CD8-positive, alpha-beta memory T cell (primary cell): ENCODE results near the gene ELMO1. TPM values are rescaled to one million over a fixed set of nuclear protein-coding genes. Genes with fewer than 3 reads are reported as not detected.

Experiments
- CTCF ChIA-PET: fragments of 350-600 bp; sonication (Branson Sonifier 250); formaldehyde crosslinking; loops from one replicate; lab custom pipeline; 2021; ENCODE audit warnings: antibody characterized with exemption; lab: Charles Lee
- POLR2A ChIA-PET: fragments of 350-600 bp; sonication (Branson Sonifier 250); formaldehyde crosslinking; loops from one replicate; lab custom pipeline; 2021; ENCODE audit warnings: antibody characterized with exemption; lab: Charles Lee
- DNase-seq, 5 donors: peaks; one replicate each; pipeline versions ENCODE4 v3.0.0 to v3.0.0-alpha.2; 2020 to 2022; ENCODE audit warnings: mixed read lengths in 1 of 5
- H3K27ac ChIP-seq: one replicate; pipeline ENCODE4 v1.7.0; 2013; ENCODE audit warnings: low read depth, mild to moderate bottlenecking, low read length, moderate library complexity
- H3K27me3 ChIP-seq: 2 replicates; pipeline ENCODE4 v1.7.0; 2013; ENCODE audit warnings: low read length, mild to moderate bottlenecking; ENCODE audit not compliant: insufficient read depth, poor library complexity, severe bottlenecking
- H3K36me3 ChIP-seq: 2 replicates; pipeline ENCODE4 v1.7.0; 2013; ENCODE audit warnings: mild to moderate bottlenecking, low read length, moderate library complexity; ENCODE audit not compliant: insufficient read depth
- H3K4me1 ChIP-seq: 2 replicates; pipeline ENCODE4 v1.7.0; 2013; ENCODE audit warnings: mild to moderate bottlenecking, low read length, moderate library complexity; ENCODE audit not compliant: insufficient read depth
- H3K4me3 ChIP-seq: 2 replicates; pipeline ENCODE4 v1.7.0; 2013; ENCODE audit warnings: mild to moderate bottlenecking, low read length
- H3K9me3 ChIP-seq: 2 replicates; pipeline ENCODE4 v1.7.0; 2013; ENCODE audit warnings: mild to moderate bottlenecking, low read length
- H3K27ac Mint-ChIP-seq, 8 donors: one replicate each; pipeline ENCODE4 v1.8.0; 2020 to 2021; ENCODE audit warnings: mixed read lengths in 8 of 8, mild to moderate bottlenecking in 6 of 8, inconsistent platforms in 3 of 8, moderate library complexity in 3 of 8
- H3K27me3 Mint-ChIP-seq, 2 donors: one replicate each; pipeline ENCODE4 v1.8.0; 2020 to 2021; ENCODE audit warnings: mixed read lengths in 2 of 2, mild to moderate bottlenecking in 1 of 2, moderate library complexity in 1 of 2
- H3K36me3 Mint-ChIP-seq, 3 donors: one replicate each; pipeline ENCODE4 v1.8.0; 2020 to 2021; ENCODE audit warnings: mixed read lengths in 3 of 3, inconsistent platforms in 1 of 3, mild to moderate bottlenecking in 1 of 3
- H3K4me1 Mint-ChIP-seq, 3 donors: one replicate each; pipeline ENCODE4 v1.8.0; 2020 to 2021; ENCODE audit warnings: mixed read lengths in 3 of 3, inconsistent platforms in 1 of 3, mild to moderate bottlenecking in 1 of 3
- H3K4me3 Mint-ChIP-seq, 7 donors: one replicate each; pipeline ENCODE4 v1.8.0; 2020 to 2021; ENCODE audit warnings: mixed read lengths in 7 of 7, mild to moderate bottlenecking in 6 of 7, moderate library complexity in 4 of 7, inconsistent platforms in 2 of 7
- H3K9me3 Mint-ChIP-seq, 5 donors: one replicate each; pipeline ENCODE4 v1.8.0; 2020 to 2022; ENCODE audit warnings: mixed read lengths in 5 of 5, mild to moderate bottlenecking in 3 of 5, moderate library complexity in 2 of 5, inconsistent platforms in 1 of 5
- polyA plus RNA-seq: library from polyadenylated mRNA; unstranded; fragments of 300-500 nt; fragmentation: Illumina TruSeq; gene quantifications from one replicate; pipeline ENCODE4 v1.2.3, GENCODE V29; 2021
- total RNA-seq, 2 experiments: library from RNA; stranded (reverse); gene quantifications; one replicate each; pipeline ENCODE4 v1.2.3, GENCODE V29; 2021

Gene ELMO1
- total and polyA plus RNA-seq, 3 experiments from 2014 or later = 65.6 to 74.4 (median 66.2) TPM

DNA sequence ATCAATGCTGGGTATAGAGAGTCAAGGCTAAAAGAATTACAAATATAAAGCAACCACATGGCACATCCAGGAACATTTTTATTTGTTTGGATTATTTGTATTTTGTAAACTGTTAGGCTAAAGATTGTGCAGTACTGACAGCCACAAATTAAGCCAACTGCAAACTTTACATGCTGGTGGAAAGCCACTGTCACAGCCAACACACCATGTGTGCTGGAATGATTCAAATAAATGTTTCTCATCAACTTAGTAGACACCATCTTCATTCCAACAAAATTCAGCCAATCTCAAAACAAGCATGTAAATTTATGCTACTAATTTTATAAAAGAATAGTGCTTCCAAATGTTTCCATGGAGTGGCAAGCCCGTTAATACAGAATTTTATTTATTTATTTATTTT lies 211.8 kb downstream of the ELMO1 start:
- Histone ChIP-seq H3K9me3 (no peaks in the 10 kb centered on the region), H3K4me1 (no peaks in the 10 kb centered on the region), H3K4me3 (no peak overlapping the region), H3K27me3 (no peaks in the 10 kb centered on the region), H3K36me3 (peaks cover 4% of the 10 kb centered on the region), H3K27ac (no peak overlapping the region)
- H3K4me3 Mint-ChIP-seq = no peak overlapping the region
- H3K27ac Mint-ChIP-seq = no peak overlapping the region
- no peaks in the 10 kb centered on the region for H3K27me3 Mint-ChIP-seq
- DNase-seq = no peak
- CTCF ChIA-PET = interaction anchor here (0.9 to 1.2 kb wide), 2 partner anchors 117 to 212 kb away, joined by 3 to 4 read pairs; partner anchors contain the start of gene ELMO1
- POLR2A ChIA-PET = no interaction called here
- no peaks in the 10 kb centered on the region for H3K9me3 Mint-ChIP-seq
- H3K4me1 Mint-ChIP-seq = peaks cover 2 to 5% (median 4%) of the 10 kb centered on the region in 3 donors
- H3K36me3 Mint-ChIP-seq = peaks cover 0 to 22% (median 7%) of the 10 kb centered on the region in 3 donors

DNA sequence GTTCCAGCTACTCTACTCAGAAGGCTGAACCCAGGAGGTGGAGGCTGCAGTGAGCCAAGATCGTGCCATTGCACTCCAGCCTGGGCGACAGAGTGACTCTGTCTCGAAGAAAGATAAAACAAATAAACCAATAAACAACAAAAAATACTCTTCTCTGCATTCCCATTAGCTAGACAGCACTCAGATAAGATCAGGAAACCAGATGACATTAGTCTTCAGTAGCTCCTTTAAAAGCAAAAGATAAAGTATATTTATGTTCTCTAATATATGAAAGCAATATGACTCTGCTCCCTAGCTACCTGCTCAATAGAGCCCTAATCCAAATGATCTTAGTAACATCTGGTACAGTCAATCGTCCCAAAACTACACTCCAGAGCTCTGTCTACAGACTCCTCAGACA lies 212.9 kb downstream of the ELMO1 start:
- peaks cover 0 to 28% (median 8%) of the 10 kb centered on the region in 3 donors for H3K36me3 Mint-ChIP-seq
- no peaks in the 10 kb centered on the region for H3K27me3 Mint-ChIP-seq
- CTCF ChIA-PET = interaction anchor here (0.6 to 3.5 kb wide), 3 partner anchors 117 to 260 kb away, joined by 3 to 17 read pairs (median 8); partner anchors contain the start of gene ELMO1
- DNase-seq = no peak
- Histone ChIP-seq H3K9me3 (no peaks in the 10 kb centered on the region), H3K36me3 (peaks cover 4% of the 10 kb centered on the region), H3K4me1 (no peaks in the 10 kb centered on the region), H3K27ac (no peak overlapping the region), H3K4me3 (no peak overlapping the region), H3K27me3 (no peaks in the 10 kb centered on the region)
- POLR2A ChIA-PET = no interaction called here
- H3K4me3 Mint-ChIP-seq = no peak overlapping the region
- H3K9me3 Mint-ChIP-seq = no peaks in the 10 kb centered on the region
- H3K4me1 Mint-ChIP-seq = peaks cover 8 to 12% (median 9%) of the 10 kb centered on the region in 3 donors
- H3K27ac Mint-ChIP-seq = peak overlapping the region in 1 of 8 donors; percentile 12

DNA sequence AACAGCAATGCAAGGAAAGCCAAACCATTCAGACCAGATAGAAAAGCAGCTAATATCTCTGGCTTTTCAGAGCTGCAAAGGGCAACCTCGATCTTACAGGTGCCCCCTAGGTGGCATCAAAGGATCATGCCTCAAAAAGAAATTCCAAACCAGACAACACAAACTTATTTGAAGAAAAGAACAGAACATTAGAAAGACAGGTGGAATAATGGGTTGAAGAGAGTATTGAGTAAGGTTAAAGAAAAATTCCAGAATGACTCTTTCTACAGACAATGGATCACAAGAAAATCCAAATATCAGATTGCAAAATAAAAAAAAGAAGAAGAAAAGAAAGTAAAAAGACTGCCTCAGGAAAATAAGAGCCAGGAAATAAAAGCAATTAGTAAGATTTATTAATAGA lies 213.7 kb downstream of the ELMO1 start:
- no peaks in the 10 kb centered on the region for H3K9me3 ChIP-seq
- H3K36me3 ChIP-seq = peaks cover 4% of the 10 kb centered on the region
- DNase-seq = peak in 2 of 5 donors; percentile 5 to 21
- no peak overlapping the region for H3K27ac ChIP-seq
- Mint-ChIP-seq H3K9me3 (no peaks in the 10 kb centered on the region), H3K4me1 (peaks cover 12 to 21% (median 18%) of the 10 kb centered on the region in 3 donors), H3K36me3 (peaks cover 0 to 30% (median 8%) of the 10 kb centered on the region in 3 donors), H3K27me3 (no peaks in the 10 kb centered on the region), H3K27ac (peak overlapping the region in 2 of 8 donors; percentile 20 to 25), H3K4me3 (no peak overlapping the region)
- no peaks in the 10 kb centered on the region for H3K4me1 ChIP-seq
- H3K4me3 ChIP-seq = no peak overlapping the region
- CTCF ChIA-PET = interaction anchor here (1.0 to 3.5 kb wide), 6 partner anchors 12 to 261 kb away, joined by 4 to 17 read pairs (median 7); partner anchors contain the start of gene ELMO1
- POLR2A ChIA-PET = interaction anchor here (0.6 kb wide), 1 partner anchor 76 kb away, joined by 3 read pairs; no protein-coding TSS in a partner anchor
- no peaks in the 10 kb centered on the region for H3K27me3 ChIP-seq

DNA sequence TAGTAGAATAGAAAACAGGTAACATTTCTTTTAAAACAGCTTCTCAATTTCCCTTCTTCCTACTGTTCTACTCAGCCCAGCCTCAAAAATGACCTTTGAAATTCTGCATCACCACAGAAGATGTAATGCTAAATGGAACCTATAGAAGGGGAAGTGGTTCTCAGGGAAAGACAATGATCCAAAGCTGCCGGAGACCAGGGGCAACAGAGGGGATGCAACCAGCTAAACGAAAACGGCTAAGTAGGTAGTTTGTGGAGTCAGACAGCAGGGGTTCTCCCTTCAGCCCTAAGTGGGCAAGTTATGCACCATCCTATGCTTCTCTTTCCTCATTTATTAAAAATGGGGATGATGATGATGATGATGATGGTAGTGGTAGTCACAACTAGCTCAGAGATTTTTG lies 214.3 kb downstream of the ELMO1 start:
- Mint-ChIP-seq H3K27me3 (no peaks in the 10 kb centered on the region), H3K9me3 (no peaks in the 10 kb centered on the region), H3K36me3 (peaks cover 0 to 28% (median 7%) of the 10 kb centered on the region in 3 donors), H3K27ac (peak overlapping the region in 1 of 8 donors; percentile 14), H3K4me1 (peaks cover 13 to 26% (median 20%) of the 10 kb centered on the region in 3 donors), H3K4me3 (no peak overlapping the region)
- Histone ChIP-seq H3K4me3 (no peak overlapping the region), H3K4me1 (no peaks in the 10 kb centered on the region), H3K27me3 (no peaks in the 10 kb centered on the region), H3K27ac (no peak overlapping the region), H3K36me3 (peaks cover 4% of the 10 kb centered on the region), H3K9me3 (no peaks in the 10 kb centered on the region)
- POLR2A ChIA-PET = no interaction called here
- no peak for DNase-seq
- CTCF ChIA-PET = interaction anchor here (1.0 to 3.5 kb wide), 6 partner anchors 11 to 261 kb away, joined by 4 to 17 read pairs (median 7); partner anchors contain the start of gene ELMO1

DNA sequence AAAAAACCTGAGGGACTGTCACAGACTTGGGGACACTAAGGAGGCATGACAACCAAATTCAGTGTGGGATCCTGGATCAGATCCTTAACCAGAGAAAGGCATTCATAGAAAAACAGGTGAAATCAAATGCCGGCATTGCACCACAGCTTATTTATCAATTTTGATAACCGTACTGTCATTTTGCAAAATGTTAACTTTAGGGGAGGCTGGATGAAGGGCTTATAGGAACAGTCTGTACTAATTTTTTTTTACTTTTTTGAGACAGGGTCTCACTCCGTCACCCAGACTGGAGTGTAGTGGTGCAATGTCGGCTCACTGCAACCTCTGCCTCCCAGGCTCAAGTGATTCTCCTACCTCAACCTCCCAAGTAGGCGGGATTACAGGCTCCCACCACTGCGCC lies 217.1 kb downstream of the ELMO1 start:
- Mint-ChIP-seq H3K9me3 (no peaks in the 10 kb centered on the region), H3K4me1 (peaks cover 13 to 38% (median 23%) of the 10 kb centered on the region in 3 donors), H3K36me3 (peaks cover 0 to 38% (median 12%) of the 10 kb centered on the region in 3 donors), H3K4me3 (no peak overlapping the region), H3K27me3 (no peaks in the 10 kb centered on the region), H3K27ac (no peak overlapping the region)
- no peak for DNase-seq
- no peaks in the 10 kb centered on the region for H3K9me3 ChIP-seq
- ChIA-PET CTCF (no interaction called here), POLR2A (no interaction called here)
- H3K4me3 ChIP-seq = no peak overlapping the region
- H3K27ac ChIP-seq = no peak overlapping the region
- H3K36me3 ChIP-seq = peaks cover 4% of the 10 kb centered on the region
- H3K4me1 ChIP-seq = no peaks in the 10 kb centered on the region
- no peaks in the 10 kb centered on the region for H3K27me3 ChIP-seq

DNA sequence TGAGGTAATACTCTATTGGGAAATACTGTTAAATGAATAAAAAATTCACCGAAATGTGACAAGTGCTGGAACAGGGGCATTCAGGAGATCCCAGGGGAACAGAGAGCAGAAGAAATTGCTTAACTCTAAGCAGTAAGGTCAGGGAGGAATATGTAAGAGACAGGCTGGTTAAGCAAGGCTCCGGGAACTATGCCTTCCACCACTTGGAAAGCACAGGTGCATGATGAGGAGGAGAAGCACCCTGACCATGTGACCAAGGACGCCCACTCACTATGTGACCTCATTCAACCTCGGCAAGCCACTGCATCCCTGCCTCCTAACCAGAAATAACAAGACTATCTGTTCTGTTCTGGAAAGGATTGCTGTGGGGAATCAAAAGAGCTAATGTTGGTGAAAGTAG lies 218.4 kb downstream of the ELMO1 start:
- Mint-ChIP-seq H3K36me3 (peaks cover 0 to 48% (median 13%) of the 10 kb centered on the region in 3 donors), H3K27me3 (peaks cover 0 to 1% of the 10 kb centered on the region in 2 donors), H3K4me3 (no peak overlapping the region), H3K9me3 (no peaks in the 10 kb centered on the region), H3K4me1 (peaks cover 13 to 45% (median 23%) of the 10 kb centered on the region in 3 donors), H3K27ac (no peak overlapping the region)
- no peaks in the 10 kb centered on the region for H3K4me1 ChIP-seq
- H3K36me3 ChIP-seq = peaks cover 4% of the 10 kb centered on the region
- POLR2A ChIA-PET = no interaction called here
- no peaks in the 10 kb centered on the region for H3K27me3 ChIP-seq
- no peak overlapping the region for H3K27ac ChIP-seq
- CTCF ChIA-PET = no interaction called here
- H3K4me3 ChIP-seq = no peak overlapping the region
- DNase-seq = no peak
- H3K9me3 ChIP-seq = no peaks in the 10 kb centered on the region

DNA sequence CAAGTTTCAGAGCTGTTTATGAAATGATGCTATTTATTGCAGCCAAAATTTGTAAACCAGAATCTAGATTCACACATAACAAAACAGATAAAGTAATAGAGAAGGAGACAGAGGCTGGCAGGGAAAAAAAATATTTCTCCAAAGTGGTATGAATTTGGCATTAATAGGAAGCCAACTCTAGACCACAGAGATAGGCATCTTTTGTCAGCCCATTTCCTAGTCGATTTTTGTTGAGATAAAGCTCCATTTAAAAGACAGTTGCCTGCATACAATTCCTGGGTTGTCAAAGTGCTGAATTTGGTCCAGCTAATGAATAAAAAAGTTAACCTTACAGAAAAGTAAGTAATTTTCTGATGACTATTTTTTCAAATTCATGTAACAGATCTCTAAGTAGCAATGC lies 219.3 kb downstream of the ELMO1 start:
- peaks cover 11 to 40% (median 23%) of the 10 kb centered on the region in 3 donors for H3K4me1 Mint-ChIP-seq
- no peaks in the 10 kb centered on the region for H3K27me3 ChIP-seq
- H3K27ac ChIP-seq = no peak overlapping the region
- no peak overlapping the region for H3K4me3 Mint-ChIP-seq
- CTCF ChIA-PET = no interaction called here
- H3K36me3 Mint-ChIP-seq = peaks cover 0 to 55% (median 13%) of the 10 kb centered on the region in 3 donors
- no peak for DNase-seq
- no peaks in the 10 kb centered on the region for H3K4me1 ChIP-seq
- peak overlapping the region in 2 of 8 donors; percentile 29 to 40 for H3K27ac Mint-ChIP-seq
- POLR2A ChIA-PET = no interaction called here
- H3K9me3 ChIP-seq = no peaks in the 10 kb centered on the region
- H3K9me3 Mint-ChIP-seq = no peaks in the 10 kb centered on the region
- no peak overlapping the region for H3K4me3 ChIP-seq
- H3K36me3 ChIP-seq = peaks cover 4% of the 10 kb centered on the region
- peaks cover 0 to 1% of the 10 kb centered on the region in 2 donors for H3K27me3 Mint-ChIP-seq

DNA sequence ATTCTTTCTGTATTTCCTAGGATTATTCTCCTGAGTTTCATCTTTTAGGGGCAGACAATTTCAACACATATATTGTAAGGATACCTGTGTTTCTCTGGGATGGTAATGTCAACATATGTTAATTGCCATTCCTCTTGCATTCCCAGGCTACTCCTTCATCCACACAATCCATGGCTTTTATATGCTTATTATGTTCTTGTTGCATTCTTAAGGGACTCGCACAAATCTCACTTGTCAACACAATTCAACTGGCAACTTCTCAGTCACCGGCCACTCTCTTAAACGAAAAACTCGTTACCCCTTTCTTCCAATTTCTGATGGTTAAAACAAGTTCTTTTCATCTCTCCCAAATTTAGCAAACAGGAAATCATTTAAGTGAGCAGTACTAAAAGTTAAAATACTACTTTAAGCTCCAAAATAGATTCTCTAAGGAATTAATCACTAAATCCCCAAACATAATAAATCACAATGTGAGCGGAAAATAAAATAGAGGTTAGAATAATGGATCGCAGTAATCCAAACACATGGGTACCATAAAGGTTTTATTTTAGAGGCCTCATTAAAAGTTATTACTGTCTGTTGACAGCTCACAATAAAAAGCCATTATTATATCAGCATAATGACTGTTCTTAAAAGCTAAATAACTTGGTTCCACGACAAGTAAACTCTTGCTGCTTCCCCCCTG lies 223.2 kb downstream of the ELMO1 start:
- H3K9me3 ChIP-seq = no peaks in the 10 kb centered on the region
- POLR2A ChIA-PET = no interaction called here
- no peak overlapping the region for H3K4me3 ChIP-seq
- H3K27me3 Mint-ChIP-seq = peaks cover 0 to 1% of the 10 kb centered on the region in 2 donors
- H3K27me3 ChIP-seq = no peaks in the 10 kb centered on the region
- no peaks in the 10 kb centered on the region for H3K4me1 ChIP-seq
- DNase-seq = no peak
- peaks cover 6 to 29% (median 12%) of the 10 kb centered on the region in 3 donors for H3K4me1 Mint-ChIP-seq
- CTCF ChIA-PET = no interaction called here
- no peak overlapping the region for H3K27ac ChIP-seq
- H3K36me3 ChIP-seq = peaks cover 7% of the 10 kb centered on the region
- peak overlapping the region in 3 of 8 donors; percentile 22 to 47 (median 44) for H3K27ac Mint-ChIP-seq
- peaks cover 3 to 69% (median 16%) of the 10 kb centered on the region in 3 donors for H3K36me3 Mint-ChIP-seq
- H3K4me3 Mint-ChIP-seq = no peak overlapping the region
- no peaks in the 10 kb centered on the region for H3K9me3 Mint-ChIP-seq
